CD4-positive, alpha-beta T cell treated with Interleukin-4 for 4 hours (primary cell): ENCODE results near the gene BTN1A1.
A peak's percentile ranks its signal among the peaks of the same experiment; 100 is the strongest.
"Not testable (repeated sequence)": the region's sequence is repeated elsewhere in the genome, so short reads cannot be mapped to it uniquely, and the experiment has no call there.

Source experiments
- DNase-seq: peaks from one replicate; pipeline ENCODE4 v3.0.0-alpha.2; 2020

Gene BTN1A1

DNA sequence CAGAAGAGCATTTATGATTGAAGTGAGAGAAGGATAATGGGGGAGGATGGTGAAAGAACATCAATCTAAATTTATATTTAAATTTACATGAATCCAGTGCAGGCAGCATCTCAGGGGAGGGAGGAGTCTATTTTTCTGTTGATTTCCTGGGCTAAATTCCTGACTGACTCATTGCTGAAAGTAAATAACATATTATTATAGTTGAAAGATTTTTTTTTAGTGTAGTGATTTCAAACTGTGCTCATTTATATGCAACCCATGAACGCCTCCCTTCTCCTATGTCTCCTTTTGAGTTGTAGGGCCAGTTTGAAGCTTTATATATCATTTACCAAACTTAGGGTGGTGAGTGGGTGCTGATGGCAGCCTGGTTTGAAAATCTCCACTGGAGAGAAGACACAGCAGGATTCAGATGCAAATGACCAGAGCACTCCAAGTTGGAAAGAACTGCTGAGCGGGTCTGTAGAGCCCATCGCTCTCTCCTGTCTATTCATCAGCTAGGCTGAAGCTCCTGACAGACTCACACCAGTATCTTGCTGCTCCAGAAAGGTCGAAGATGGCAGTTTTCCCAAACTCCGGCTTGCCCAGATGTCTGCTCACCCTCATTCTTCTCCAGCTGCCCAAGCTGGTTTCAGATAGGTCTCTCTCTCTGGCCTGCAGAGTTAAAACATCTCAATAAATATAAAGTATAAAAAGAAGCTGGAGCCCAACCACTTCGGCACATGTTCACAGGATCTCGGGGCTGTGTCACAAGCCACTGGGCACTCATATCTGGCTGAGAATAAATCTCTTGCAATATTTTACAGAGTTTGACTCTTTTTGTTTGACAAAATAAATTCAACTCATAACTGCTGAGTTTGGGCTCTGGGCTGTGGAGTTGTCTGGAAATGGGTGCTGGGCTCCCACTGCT, 24.0 kb upstream of the BTN1A1 start:
- DNase-seq = peak; percentile 22

GRCh38 chr6:26476896-26477295, 23.2 kb upstream of the BTN1A1 start:
- DNase-seq = no peak

GRCh38 chr6:26477426-26477825, 22.7 kb upstream of the BTN1A1 start:
- DNase-seq = no peak

DNA sequence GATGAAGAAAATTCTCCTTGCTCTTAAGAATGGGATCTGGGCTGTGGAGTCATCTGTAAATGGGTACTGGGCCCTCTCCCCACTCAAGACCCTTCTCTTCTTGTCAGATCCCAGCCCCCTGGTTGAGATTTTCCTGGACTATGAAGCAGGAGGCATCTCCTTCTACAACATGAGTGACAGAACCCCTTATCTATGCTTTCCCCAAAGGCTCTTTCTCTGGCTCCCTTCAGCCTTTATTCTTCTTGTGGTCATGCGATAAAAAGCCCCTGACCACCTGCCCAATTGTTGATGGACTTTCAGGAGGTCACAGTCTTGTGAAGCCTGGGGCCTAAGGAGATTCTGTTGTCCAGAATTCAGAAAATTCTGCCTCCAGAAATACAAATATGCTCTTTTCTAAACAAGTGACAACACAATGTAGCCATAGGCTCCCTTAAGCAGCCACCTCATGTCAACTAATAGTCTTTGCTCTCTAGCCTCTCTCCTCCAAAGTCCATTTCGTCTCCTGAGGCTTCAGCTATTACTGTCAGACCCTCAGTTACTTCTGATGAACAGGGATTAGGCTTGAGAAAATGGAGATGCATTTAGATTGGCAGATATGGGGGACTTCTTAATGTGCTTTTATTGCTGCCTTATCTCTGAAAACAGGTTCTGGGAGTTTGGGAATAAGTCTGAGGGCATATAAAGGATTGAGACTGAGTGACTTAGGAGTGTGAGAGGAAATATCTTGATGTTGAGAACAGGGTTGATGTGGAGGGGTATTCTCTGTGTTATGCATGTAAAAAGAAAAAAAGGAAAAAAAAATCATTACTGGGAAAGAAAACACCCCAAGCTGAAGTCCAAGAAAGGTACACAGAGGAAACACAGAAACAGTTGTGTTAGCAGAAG, 21.8 kb upstream of the BTN1A1 start:
- DNase-seq = no peak

- DNase-seq = no peak
Measured at GRCh38 chr6:26478985-26479278, 21.2 kb upstream of the BTN1A1 start.

- DNase-seq = no peak
Measured at GRCh38 chr6:26482338-26482737, 17.8 kb upstream of the BTN1A1 start.

GRCh38 chr6:26483727-26484126, 16.4 kb upstream of the BTN1A1 start:
- no peak for DNase-seq

GRCh38 chr6:26484161-26484560, 15.9 kb upstream of the BTN1A1 start:
- no peak for DNase-seq

- no peak for DNase-seq
Measured at GRCh38 chr6:26485112-26485780, 14.9 kb upstream of the BTN1A1 start.

- DNase-seq = no peak
Measured at GRCh38 chr6:26486358-26486757, 13.7 kb upstream of the BTN1A1 start.

- DNase-seq = no peak
Measured at GRCh38 chr6:26487466-26487865, 12.6 kb upstream of the BTN1A1 start.

- no peak for DNase-seq
Measured at GRCh38 chr6:26489996-26490964, 9.8 kb upstream of the BTN1A1 start.

- DNase-seq = no peak
Measured at GRCh38 chr6:26491604-26492003, 8.5 kb upstream of the BTN1A1 start.

DNA sequence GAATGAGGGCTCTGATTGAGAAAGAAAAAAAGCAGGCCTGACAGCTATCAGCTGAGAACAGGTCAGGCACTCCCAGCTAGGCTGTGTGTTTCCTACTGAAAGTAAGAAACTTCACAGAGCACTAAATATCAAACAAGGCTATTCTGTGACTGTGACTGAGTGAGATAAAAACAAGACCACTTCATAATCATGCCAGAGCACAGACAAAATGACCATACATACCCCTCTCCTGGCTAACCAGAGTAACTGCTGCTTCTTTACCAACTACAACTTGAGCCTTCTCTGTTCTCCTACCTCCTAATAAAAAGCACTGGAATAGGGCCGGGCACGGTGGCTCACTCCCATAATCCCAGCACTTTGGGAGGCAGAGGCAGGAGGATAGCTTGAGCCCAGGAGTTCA, 6.8 kb upstream of the BTN1A1 start:
- DNase-seq = peak; percentile 17

DNA sequence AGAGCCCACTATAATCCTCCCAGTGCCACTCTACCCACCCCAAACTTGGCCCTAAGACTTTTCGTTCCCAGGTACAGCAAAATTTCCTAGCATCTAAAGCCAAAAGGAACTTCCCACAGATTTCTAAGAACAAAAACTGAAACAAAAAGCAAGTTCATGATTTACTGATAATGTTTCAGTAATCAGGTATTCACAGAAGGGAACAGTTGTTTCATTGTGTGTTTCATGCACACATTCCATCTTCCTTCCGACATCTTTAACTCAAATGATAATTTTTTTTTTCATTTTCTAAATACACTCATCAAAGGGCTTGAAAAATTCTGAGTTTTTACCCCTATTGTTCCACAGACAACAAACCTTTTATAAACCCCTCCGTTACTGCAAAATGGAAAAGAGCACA, 6.0 kb upstream of the BTN1A1 start:
- no peak for DNase-seq

GRCh38 chr6:26495281-26495680, 4.8 kb upstream of the BTN1A1 start:
- DNase-seq = no peak

- no peak for DNase-seq
Measured at GRCh38 chr6:26497610-26498009, 2.5 kb upstream of the BTN1A1 start.

DNA sequence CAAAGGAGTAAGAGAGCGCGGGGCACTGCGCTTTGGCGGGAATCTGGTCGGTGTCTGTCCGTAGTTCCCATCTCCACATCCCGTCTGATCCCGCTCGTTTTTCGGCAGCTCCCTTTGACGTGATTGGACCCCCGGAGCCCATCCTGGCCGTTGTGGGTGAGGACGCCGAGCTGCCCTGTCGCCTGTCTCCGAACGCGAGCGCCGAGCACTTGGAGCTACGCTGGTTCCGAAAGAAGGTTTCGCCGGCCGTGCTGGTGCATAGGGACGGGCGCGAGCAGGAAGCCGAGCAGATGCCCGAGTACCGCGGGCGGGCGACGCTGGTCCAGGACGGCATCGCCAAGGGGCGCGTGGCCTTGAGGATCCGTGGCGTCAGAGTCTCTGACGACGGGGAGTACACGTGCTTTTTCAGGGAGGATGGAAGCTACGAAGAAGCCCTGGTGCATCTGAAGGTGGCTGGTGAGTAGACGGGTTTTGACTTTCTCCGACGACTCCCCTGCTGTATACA, 1.4 kb downstream of the BTN1A1 start:
- DNase-seq = peak; percentile 12

DNA sequence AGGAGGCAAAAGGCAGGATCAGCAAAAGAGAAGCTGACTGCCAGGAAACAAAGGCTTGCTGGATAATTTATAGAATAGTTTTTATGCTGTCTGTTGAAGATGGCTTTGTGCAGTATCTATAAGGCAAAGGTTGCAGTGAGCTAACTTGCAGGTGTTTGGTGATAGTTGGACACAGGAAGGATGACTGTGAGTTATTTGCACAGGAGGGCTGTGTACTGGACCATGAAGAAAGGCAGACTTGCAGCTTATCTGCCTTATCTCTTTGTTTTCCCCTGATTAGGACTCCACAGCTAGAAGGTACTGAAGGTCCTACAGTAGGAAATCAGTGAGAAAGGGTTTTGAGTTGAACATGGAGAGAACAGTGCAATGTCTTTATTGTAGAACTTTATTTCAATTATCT, 2.1 kb downstream of the BTN1A1 start:
- no peak for DNase-seq

GRCh38 chr6:26502626-26503025, 2.5 kb downstream of the BTN1A1 start:
- no peak for DNase-seq

GRCh38 chr6:26507658-26508057, 7.6 kb downstream of the BTN1A1 start:
- no peak for DNase-seq

DNA sequence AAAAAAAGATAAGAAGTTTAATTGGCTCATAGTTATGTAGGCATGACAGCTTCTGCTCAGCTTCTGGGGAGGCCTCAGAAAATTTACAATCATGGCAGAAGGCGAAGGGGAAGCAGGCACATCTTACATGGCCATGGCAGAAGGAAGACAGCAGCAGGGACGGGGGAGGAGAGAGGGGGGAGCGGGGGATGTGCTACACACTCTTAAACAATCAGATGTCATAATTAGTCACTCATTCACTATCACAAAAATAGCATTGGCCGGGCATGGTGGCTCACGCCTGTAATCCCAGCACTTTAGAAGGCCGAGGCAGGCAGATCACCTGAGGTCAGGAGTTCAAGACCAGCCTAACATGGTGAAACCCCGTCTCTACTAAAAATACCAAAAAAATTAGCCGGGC, 10.9 kb downstream of the BTN1A1 start:
- DNase-seq = not testable (repeated sequence)
